Gastrocnemius medialis (tissue), 4 donors: Measurements from ENCODE around the gene MROH8. TPM values are rescaled to one million over a fixed set of nuclear protein-coding genes. Genes with fewer than 3 reads are reported as not detected.

Experiments used
- ATAC-seq, 2 donors: fragments of 150-250 bp; one replicate each; pipeline ENCODE4 v1.9.1; 2016
- DNase-seq, 2 donors: peaks; one replicate each; pipeline ENCODE4 v3.0.0-alpha.2; 2019
- H3K27ac ChIP-seq, 4 donors: fragments of 200-600 bp; sonication (generic); 1 replicate in 1 of 4; 2 replicates in 3 of 4; pipeline ENCODE4 v1.5.1; 2016 to 2018; ENCODE audit warnings: mild to moderate bottlenecking in 2 of 4, moderate library complexity in 1 of 4
- H3K27me3 ChIP-seq, 3 donors: fragments of 200-600 bp; sonication (generic) in 2 of 3; 1 replicate in 1 of 3; 2 replicates in 2 of 3; pipeline versions ENCODE4 v1.5.1 to v1.6.0; 2016 to 2019; ENCODE audit warnings: mild to moderate bottlenecking in 1 of 3, moderate library complexity in 1 of 3
- H3K36me3 ChIP-seq, 2 donors: fragments of 200-600 bp; sonication (generic) in 1 of 2; one replicate each; pipeline ENCODE4 v1.5.1; 2017 to 2018
- H3K4me1 ChIP-seq, 2 donors: fragments of 200-600 bp; sonication (generic) in 1 of 2; one replicate each; pipeline ENCODE4 v1.5.1; 2016 to 2017; ENCODE audit warnings: mild to moderate bottlenecking in 2 of 2
- H3K4me3 ChIP-seq, 4 donors: fragments of 200-600 bp; sonication (generic) in 3 of 4; 1 replicate in 1 of 4; 2 replicates in 3 of 4; pipeline ENCODE4 v1.5.1; 2016 to 2019; ENCODE audit warnings: mild to moderate bottlenecking in 2 of 4
- H3K9me3 ChIP-seq, 3 donors: fragments of 200-600 bp; sonication (generic) in 2 of 3; 1 replicate in 1 of 3; 2 replicates in 2 of 3; pipeline ENCODE4 v1.5.1; 2016 to 2019
- CTCF ChIP-seq, 5 experiments: fragments of 450-650 bp in 3 of 5; fragments of 200-600 bp in 2 of 5; sonication (generic) in 2 of 5; IDR thresholded peaks in 4 of 5; conservative IDR thresholded peaks in 1 of 5; 1 replicate in 4 of 5; 2 replicates in 1 of 5; pipeline ENCODE4 v1.5.1; 2016 to 2019; ENCODE audit warnings: antibody characterized with exemption in 5 of 5, mild to moderate bottlenecking in 3 of 5, moderate library complexity in 3 of 5
- POLR2A ChIP-seq, 2 donors: fragments of 450-650 bp; IDR thresholded peaks; one replicate each; pipeline ENCODE4 v1.6.1; 2017; ENCODE audit warnings: antibody characterized with exemption in 2 of 2, mild to moderate bottlenecking in 2 of 2, moderate library complexity in 2 of 2
- in situ Hi-C, 4 donors: fragments of 200-750 bp; cut with MboI; loops; one replicate each; pipeline versions ENCODE4 v1.15.0 to v1.8.0; 2017; ENCODE audit warnings: low sequenced_read_pairs in 4 of 4
- intact Hi-C: fragments of 100-400 bp; cut with DNase I; formaldehyde crosslinking; loops from one replicate; pipeline ENCODE4 v1.15.1; 2023; ENCODE audit warnings: low total_unique reads
- total RNA-seq, 4 donors: library from RNA; depleted of rRNA; stranded (reverse); fragments of >200 nt; gene quantifications; one replicate each; pipeline versions ENCODE4 v1.1.0 to v1.2.3, GENCODE V29; 2016

Gene MROH8
- total RNA-seq, 4 donors from 2014 or later = 1.4 to 4.4 (median 3.0) TPM

- H3K4me1 ChIP-seq = no peaks in the 10 kb centered on the region
- H3K27ac ChIP-seq = no peak overlapping the region
- H3K4me3 ChIP-seq = no peak overlapping the region
- H3K27me3 ChIP-seq = no peaks in the 10 kb centered on the region
- no peak for ATAC-seq
- TF ChIP-seq CTCF (IDR thresholded peaks at IDR 0.05 in 4 of 5, conservative IDR thresholded peaks at IDR 0.05 in 1 of 5) (no peak), POLR2A (IDR thresholded peaks at IDR 0.05) (no peak)
- peaks cover 0 to 13% of the 10 kb centered on the region in 2 donors for H3K36me3 ChIP-seq
- no peak for DNase-seq
- in situ Hi-C loops = no loop called here
- H3K9me3 ChIP-seq = no peaks in the 10 kb centered on the region
- intact Hi-C loops = no loop called here
Observed at GRCh38 chr20:37066168-37066567, 113.2 kb downstream of the MROH8 start.

GRCh38 chr20:37055276-37055675 is 124.1 kb downstream of the MROH8 start:
- no peaks in the 10 kb centered on the region for H3K9me3 ChIP-seq
- no peaks in the 10 kb centered on the region for H3K4me1 ChIP-seq
- no peaks in the 10 kb centered on the region for H3K27me3 ChIP-seq
- H3K36me3 ChIP-seq = peaks cover 6 to 27% of the 10 kb centered on the region in 2 donors
- in situ Hi-C loops (no loop called here), intact Hi-C loops (no loop called here)
- H3K27ac ChIP-seq = no peak overlapping the region
- TF ChIP-seq CTCF (IDR thresholded peaks at IDR 0.05 in 4 of 5, conservative IDR thresholded peaks at IDR 0.05 in 1 of 5) = no peak
- no peak for TF ChIP-seq POLR2A (IDR thresholded peaks at IDR 0.05)
- no peak for ATAC-seq
- no peak for DNase-seq
- no peak overlapping the region for H3K4me3 ChIP-seq

DNA sequence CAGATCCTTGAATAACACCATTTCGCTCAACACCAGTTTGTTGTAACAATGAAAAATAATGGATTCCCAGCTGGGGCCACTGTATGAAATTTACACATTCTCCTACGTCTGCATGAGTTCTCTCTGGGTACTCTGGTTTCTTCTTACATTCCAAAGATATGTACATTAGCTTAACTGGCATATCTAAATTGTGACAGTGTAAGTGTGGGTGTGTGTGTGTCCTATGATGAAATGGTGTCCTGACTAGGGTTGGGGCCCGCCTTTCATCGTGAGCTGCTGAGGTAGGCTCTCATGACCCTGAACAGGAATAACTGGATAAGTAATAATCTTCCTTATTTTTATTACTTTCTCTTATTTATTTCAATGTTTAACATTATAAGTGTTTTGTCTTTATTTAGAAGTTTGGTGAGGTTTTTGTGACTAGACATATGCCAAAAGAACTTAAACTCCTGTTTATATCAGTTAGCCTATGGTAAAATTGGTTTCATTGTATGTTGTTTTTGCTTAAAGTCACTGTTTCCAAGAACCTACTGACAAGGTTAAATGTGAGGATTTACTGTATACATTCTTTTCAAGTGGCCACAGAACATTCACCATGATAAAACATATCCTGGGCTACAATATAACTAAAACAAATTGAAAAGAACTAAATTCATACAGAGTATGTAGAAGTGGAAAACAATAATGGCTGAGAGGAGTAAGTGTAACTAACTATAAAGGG is 126.0 kb downstream of the MROH8 start:
- TF ChIP-seq CTCF (IDR thresholded peaks at IDR 0.05 in 4 of 5, conservative IDR thresholded peaks at IDR 0.05 in 1 of 5) (no peak), POLR2A (IDR thresholded peaks at IDR 0.05) (no peak)
- ATAC-seq = no peak
- H3K4me3 ChIP-seq = no peak overlapping the region
- peaks cover 6 to 20% of the 10 kb centered on the region in 2 donors for H3K36me3 ChIP-seq
- no peaks in the 10 kb centered on the region for H3K27me3 ChIP-seq
- DNase-seq = no peak
- intact Hi-C loops (no loop called here), in situ Hi-C loops (no loop called here)
- H3K27ac ChIP-seq = no peak overlapping the region
- H3K4me1 ChIP-seq = no peaks in the 10 kb centered on the region
- H3K9me3 ChIP-seq = no peaks in the 10 kb centered on the region

Other genes starting within 250 kb of the MROH8 start
- gene SAMHD1, start 227.8 kb downstream of the MROH8 start, total RNA-seq = 10 to 100 TPM; 37.5 to 84.1 (median 69.4) TPM
- gene RBL1, start 83.6 kb downstream of the MROH8 start, total RNA-seq = 10 to 100 TPM in 1 of 4 donors, 1 to 10 TPM in 3; 2.9 to 13.0 (median 6.1) TPM
- 100 to 1,000 TPM in 3 of 4 donors, 10 to 100 TPM in 1; 85.7 to 132 (median 127) TPM for gene RPN2, start 218 bp downstream of the MROH8 start, total RNA-seq
- gene GHRH, start 82.3 kb upstream of the MROH8 start, total RNA-seq = not detected
- gene MANBAL, start 110.1 kb upstream of the MROH8 start, total RNA-seq = 10 to 100 TPM in 1 of 4 donors, 1 to 10 TPM in 3; 6.6 to 11.8 (median 7.5) TPM
- 1 to 10 TPM; 1.0 to 2.3 (median 1.8) TPM for gene SRC, start 166.6 kb upstream of the MROH8 start, total RNA-seq